Right atrium auricular region (tissue), 2 donors: ENCODE data around the gene ABHD6. TPM values are rescaled to one million over a fixed set of nuclear protein-coding genes. Genes with fewer than 3 reads are reported as not detected.
A peak's percentile ranks its signal among the peaks of the same experiment; 100 is the strongest.

Experiments used
- DNase-seq: peaks from one replicate; pipeline ENCODE4 v3.0.0-alpha.2; 2019; ENCODE audit warnings: low spot score
- H3K27ac ChIP-seq, 2 donors: fragments of 200-600 bp; sonication (generic); 1 replicate in 1 of 2; 2 replicates in 1 of 2; pipeline ENCODE4 v1.5.1; 2016 to 2019
- H3K27me3 ChIP-seq, 2 donors: fragments of 200-600 bp; sonication (generic); one replicate each; pipeline versions ENCODE4 v1.5.1 to v1.6.0; 2017 to 2019
- H3K36me3 ChIP-seq: fragments of 200-600 bp; sonication (generic); one replicate; pipeline ENCODE4 v1.5.1; 2016
- H3K4me1 ChIP-seq, 2 donors: fragments of 200-600 bp; sonication (generic); one replicate each; pipeline versions ENCODE4 v1.5.1 to v1.6.0; 2017 to 2019
- H3K4me3 ChIP-seq, 2 donors: fragments of 200-600 bp; sonication (generic); 1 replicate in 1 of 2; 2 replicates in 1 of 2; pipeline ENCODE4 v1.5.1; 2017 to 2019; ENCODE audit warnings: mild to moderate bottlenecking in 1 of 2, moderate library complexity in 1 of 2
- H3K9me3 ChIP-seq, 2 donors: fragments of 200-600 bp; sonication (generic); one replicate each; pipeline ENCODE4 v1.5.1; 2019
- CTCF ChIP-seq, 2 donors: fragments of 200-600 bp; sonication (generic); IDR thresholded peaks; one replicate each; pipeline ENCODE4 v1.5.1; 2019; ENCODE audit warnings: antibody characterized with exemption in 2 of 2
- total RNA-seq, 2 donors: library from RNA; depleted of rRNA; stranded (reverse); fragments of >200 nt; gene quantifications; one replicate each; pipeline ENCODE4 v1.1.0, GENCODE V29; 2016

ABHD6 gene
- total RNA-seq, 2 donors from 2014 or later, result 11.3 to 13.8 TPM

DNA sequence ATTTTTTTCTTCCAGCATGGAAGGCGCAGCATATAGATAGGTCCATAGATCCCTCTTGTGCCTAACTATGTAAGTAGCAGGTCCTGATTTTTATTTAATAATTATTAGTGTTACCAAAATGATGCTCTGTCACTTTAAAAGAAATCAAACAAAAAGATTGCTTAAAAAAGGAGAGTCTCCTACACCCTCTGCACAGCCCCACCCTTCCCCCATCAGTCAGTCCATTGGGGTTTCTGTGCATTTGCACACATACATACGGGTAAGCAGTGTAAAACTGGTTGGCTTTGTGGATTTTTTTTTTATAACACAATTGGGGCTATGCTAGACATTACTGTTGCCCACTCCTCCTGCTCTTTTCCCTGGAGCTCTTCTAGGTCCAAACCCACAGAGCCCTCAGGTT, 61.5 kb downstream of the ABHD6 start:
- TF ChIP-seq CTCF (IDR thresholded peaks at IDR 0.05), result no peak
- no peak for DNase-seq
- no peak overlapping the region for H3K4me3 ChIP-seq
- H3K36me3 ChIP-seq, result no peaks in the 10 kb centered on the region
- no peaks in the 10 kb centered on the region for H3K27me3 ChIP-seq
- no peaks in the 10 kb centered on the region for H3K4me1 ChIP-seq
- no peaks in the 10 kb centered on the region for H3K9me3 ChIP-seq
- no peak overlapping the region for H3K27ac ChIP-seq

- TF ChIP-seq CTCF (IDR thresholded peaks at IDR 0.05), result peak; percentile 19 to 72
- Histone ChIP-seq H3K27me3 (no peaks in the 10 kb centered on the region), H3K9me3 (no peaks in the 10 kb centered on the region), H3K4me3 (no peak overlapping the region), H3K36me3 (no peaks in the 10 kb centered on the region), H3K4me1 (no peaks in the 10 kb centered on the region), H3K27ac (no peak overlapping the region)
- DNase-seq, result no peak
Measured at GRCh38 chr3:58299839-58300516, 62.4 kb downstream of the ABHD6 start.

- peak within 1 kb of the TSS; percentile 94 to 96 for H3K27ac ChIP-seq
- TF ChIP-seq CTCF (IDR thresholded peaks at IDR 0.05), result peak; percentile 96 to 97
- H3K9me3 ChIP-seq, result no peaks in the 10 kb centered on the region
- H3K4me1 ChIP-seq, result peaks cover 0 to 23% of the 10 kb centered on the region in 2 donors
- peaks cover 14% of the 10 kb centered on the region for H3K36me3 ChIP-seq
- peak within 1 kb of the TSS; percentile 64 to 66 for H3K4me3 ChIP-seq
- DNase-seq, result peak; percentile 98
- H3K27me3 ChIP-seq, result no peaks in the 10 kb centered on the region
Measured at GRCh38 chr3:58305882-58306711, 68.5 kb downstream of the ABHD6 start, which contains the start of the genes HTD2 and RPP14. TSS of gene HTD2 (plus strand) at chr3:58306520. CDS start at chr3:58317614, 11,094 bp downstream. TSS of gene RPP14 (plus strand) at chr3:58306245. CDS start at chr3:58310330, 4,085 bp downstream.

DNA sequence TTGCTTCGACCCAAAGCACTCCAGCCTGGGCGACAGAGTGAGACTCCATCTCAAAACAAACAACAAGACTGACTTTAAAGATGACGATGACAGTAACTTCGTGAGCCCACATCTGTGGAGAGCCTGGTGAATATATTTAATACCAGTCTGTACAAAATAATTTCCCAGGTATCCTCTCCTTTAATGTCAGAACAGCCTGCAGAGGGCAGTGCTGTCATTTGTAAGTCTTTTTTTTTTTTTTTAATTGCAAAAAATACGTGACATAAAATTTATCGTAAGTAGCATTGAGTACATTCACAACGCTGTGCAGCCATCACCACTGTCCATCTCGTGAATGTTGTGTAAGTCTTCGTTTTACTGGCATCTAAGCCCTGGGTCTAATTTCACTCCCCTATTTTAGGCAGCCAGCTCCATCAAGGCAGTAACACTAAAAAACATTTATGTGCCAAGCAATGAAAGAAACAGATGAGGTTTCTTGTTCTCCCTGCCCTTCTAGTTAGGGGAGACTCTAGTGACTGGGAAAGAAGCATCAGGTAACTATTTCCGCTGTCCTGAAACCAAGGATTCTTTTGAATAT, 70.1 kb downstream of the ABHD6 start:
- Histone ChIP-seq H3K9me3 (no peaks in the 10 kb centered on the region), H3K27ac (peak overlapping the region; percentile 94 to 96), H3K4me3 (peak overlapping the region; percentile 64 to 66), H3K4me1 (peaks cover 0 to 23% of the 10 kb centered on the region in 2 donors), H3K27me3 (no peaks in the 10 kb centered on the region), H3K36me3 (peaks cover 30% of the 10 kb centered on the region)
- no peak for DNase-seq
- peak in 1 of 2 donors; percentile 56 for TF ChIP-seq CTCF (IDR thresholded peaks at IDR 0.05)

DNA sequence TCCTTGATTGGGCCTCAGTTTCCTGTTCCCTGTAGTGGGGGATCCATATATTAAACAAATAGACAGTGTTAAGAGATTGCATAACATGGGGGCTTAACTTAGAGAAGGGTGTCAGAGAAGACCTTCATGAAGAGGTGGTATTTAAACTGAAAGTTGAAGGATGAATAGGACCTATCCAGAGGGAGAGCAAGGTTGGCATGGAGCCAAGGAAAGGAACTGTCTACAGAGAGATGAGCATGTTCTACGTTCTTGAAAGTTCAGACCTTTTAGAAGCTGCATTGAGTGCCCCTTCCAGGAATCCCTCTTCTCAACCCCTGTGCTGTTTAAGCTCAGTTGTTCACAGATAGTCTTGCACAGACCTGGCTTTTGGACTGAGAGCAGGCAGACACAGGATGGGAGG, 71.1 kb downstream of the ABHD6 start:
- H3K36me3 ChIP-seq, result peaks cover 40% of the 10 kb centered on the region
- H3K27me3 ChIP-seq, result no peaks in the 10 kb centered on the region
- peak overlapping the region in 1 of 2 donors; percentile 14 for H3K27ac ChIP-seq
- TF ChIP-seq CTCF (IDR thresholded peaks at IDR 0.05), result no peak
- H3K4me3 ChIP-seq, result no peak overlapping the region
- peaks cover 0 to 23% of the 10 kb centered on the region in 2 donors for H3K4me1 ChIP-seq
- no peaks in the 10 kb centered on the region for H3K9me3 ChIP-seq
- no peak for DNase-seq
